ENCODE measurements around the gene ARVCF.

Gene ARVCF

DNA sequence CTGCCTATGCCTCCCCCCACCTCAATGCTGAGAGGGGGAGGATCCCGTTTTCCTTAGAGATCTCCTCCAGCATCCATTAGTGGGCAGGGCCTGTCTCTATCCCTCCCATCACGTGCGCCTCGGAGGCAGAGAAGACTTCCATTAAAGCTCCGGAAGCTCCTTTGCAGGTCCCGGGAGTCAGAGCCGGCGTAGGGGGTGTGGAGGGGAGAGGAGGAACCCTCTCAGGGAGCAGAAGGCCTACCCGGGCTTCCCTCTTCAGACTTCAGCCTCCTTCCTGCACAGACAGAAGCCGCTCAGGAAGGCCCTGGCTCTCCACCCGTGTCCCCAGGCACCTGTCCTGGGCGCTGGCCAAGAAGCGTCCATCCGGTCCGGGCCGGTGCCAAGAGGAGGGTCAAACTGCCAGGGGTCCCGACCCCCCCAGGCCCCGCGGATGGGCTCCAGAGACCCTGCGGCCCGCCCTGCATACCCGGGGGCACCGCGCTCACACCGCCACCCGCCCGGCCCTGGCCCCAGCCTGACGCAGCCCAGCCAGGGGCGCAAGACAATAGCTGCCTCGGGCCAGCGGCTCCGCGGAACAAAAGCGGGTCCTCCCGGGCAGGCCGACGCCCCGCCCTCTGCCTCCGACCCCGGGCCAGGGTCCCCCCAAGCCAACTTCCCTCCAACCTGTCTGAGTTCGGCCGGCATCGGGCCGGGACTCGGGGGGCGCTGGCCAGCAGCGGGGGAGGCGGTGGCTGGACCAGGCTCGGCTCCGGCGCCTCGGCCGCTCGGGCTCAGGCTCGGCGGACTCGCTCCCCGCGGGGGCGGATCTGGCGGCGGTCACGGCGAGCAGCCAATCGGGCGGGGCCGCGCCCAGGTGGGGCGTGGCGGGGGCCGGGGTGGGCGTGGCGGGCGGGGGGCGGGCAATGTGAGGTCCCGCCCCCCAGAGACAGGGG, 29.9 kb downstream of the ARVCF start:
- peak; percentile 76 for FAIRE-seq
- TF ChIP-seq POLR2AphosphoS5 (IDR thresholded peaks at IDR 0.05; ENCODE audit: low read depth, low read length) = no peak
- TF ChIP-seq TAF1 (IDR thresholded peaks at IDR 0.05; ENCODE audit: low read depth, low read length) = no peak
- no peak for TF ChIP-seq SPI1 (IDR thresholded peaks at IDR 0.05; ENCODE audit: low read depth, low read length)
- TF ChIP-seq POLR2A (IDR thresholded peaks at IDR 0.05; ENCODE audit: low read depth, low read length) = no peak
- no peak for TF ChIP-seq POU2F2 (IDR thresholded peaks at IDR 0.05; ENCODE audit: low read depth, low read length)
- TF ChIP-seq PAX5 (IDR thresholded peaks at IDR 0.05; ENCODE audit: insufficient read depth, low read length, severe bottlenecking) = no peak
- DNase-seq (ENCODE audit: insufficient read length, low spot score) = peak; percentile 100

DNA sequence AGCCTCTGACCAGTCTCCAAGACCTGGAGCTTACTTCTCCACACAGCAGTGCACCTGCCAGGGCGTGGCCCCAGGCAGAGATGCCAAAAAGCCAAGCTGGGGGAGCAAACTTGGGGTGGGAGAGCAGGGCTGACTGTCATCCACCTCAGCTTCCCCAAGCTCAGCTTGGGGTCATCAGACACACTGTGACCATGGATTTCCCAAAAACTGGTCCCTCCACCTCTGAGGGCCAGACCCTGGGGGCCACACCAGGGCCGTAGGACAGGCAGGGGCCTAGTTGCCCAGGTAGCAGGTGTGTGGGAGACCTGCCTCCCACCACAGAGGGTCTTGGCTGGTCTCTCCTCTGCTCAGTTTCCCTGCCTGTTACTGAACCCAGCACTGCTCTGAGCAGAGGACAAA, 30.6 kb downstream of the ARVCF start:
- TF ChIP-seq POU2F2 (IDR thresholded peaks at IDR 0.05; ENCODE audit: low read depth, low read length) (no peak), POLR2AphosphoS5 (IDR thresholded peaks at IDR 0.05; ENCODE audit: low read depth, low read length) (no peak), PAX5 (IDR thresholded peaks at IDR 0.05; ENCODE audit: insufficient read depth, low read length, severe bottlenecking) (no peak), TAF1 (IDR thresholded peaks at IDR 0.05; ENCODE audit: low read depth, low read length) (no peak), POLR2A (IDR thresholded peaks at IDR 0.05; ENCODE audit: low read depth, low read length) (no peak), SPI1 (IDR thresholded peaks at IDR 0.05; ENCODE audit: low read depth, low read length) (no peak)
- FAIRE-seq = no peak

DNA sequence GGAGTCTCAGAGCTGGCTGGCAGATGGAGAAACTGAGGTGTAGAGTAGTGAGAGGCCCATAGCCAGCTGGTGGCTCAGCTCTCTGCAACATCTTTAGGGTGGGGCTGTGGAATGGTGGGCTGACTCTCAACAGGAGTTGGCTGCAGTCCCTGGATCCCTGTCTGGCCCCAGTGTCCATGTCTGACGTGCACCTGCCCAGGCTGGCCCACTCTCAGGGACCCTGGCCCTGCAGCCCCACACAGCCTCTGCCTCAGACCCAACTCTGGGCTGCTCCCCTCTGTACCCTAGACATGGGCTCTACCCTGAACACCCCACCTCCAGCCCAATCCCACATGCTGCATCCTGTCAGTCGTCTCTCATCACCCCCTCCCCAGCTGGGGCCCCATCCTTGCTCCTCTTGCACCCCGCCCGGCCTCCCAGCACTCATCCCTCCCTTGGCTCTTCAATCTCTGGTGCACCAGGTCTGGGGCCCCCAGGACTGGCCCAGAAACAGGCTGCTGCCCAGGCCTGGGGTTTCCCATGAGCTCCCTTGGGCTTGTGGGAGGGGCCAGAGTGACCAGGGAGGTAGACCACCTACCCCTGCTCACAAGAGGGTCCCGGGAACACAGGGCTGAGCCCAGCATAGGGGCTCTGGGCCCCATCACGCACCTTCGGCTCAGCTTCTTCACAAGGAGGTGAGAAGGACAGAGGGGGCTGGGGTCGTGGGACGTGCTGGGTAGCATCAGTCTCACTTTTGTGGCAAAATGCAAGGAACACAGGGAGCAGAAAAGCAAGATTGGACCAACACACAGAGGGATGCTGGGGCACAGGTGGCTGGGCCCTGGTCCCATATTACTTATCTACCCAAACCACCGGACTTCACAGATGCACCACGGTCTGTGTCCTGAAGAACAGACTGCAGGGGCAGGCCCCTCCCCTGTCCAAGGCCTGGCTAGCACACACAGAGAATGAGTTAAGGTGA, 31.5 kb downstream of the ARVCF start:
- FAIRE-seq = no peak
- TF ChIP-seq TAF1 (IDR thresholded peaks at IDR 0.05; ENCODE audit: low read depth, low read length) (no peak), POU2F2 (IDR thresholded peaks at IDR 0.05; ENCODE audit: low read depth, low read length) (no peak), POLR2AphosphoS5 (IDR thresholded peaks at IDR 0.05; ENCODE audit: low read depth, low read length) (no peak), SPI1 (IDR thresholded peaks at IDR 0.05; ENCODE audit: low read depth, low read length) (no peak), PAX5 (IDR thresholded peaks at IDR 0.05; ENCODE audit: insufficient read depth, low read length, severe bottlenecking) (no peak), POLR2A (IDR thresholded peaks at IDR 0.05; ENCODE audit: low read depth, low read length) (no peak)
- no peak for DNase-seq (ENCODE audit: insufficient read length, low spot score)

More for the DNA sequence above, 30.6 kb downstream of the ARVCF start:
- DNase-seq (ENCODE audit: insufficient read length, low spot score) = no peak

DNA sequence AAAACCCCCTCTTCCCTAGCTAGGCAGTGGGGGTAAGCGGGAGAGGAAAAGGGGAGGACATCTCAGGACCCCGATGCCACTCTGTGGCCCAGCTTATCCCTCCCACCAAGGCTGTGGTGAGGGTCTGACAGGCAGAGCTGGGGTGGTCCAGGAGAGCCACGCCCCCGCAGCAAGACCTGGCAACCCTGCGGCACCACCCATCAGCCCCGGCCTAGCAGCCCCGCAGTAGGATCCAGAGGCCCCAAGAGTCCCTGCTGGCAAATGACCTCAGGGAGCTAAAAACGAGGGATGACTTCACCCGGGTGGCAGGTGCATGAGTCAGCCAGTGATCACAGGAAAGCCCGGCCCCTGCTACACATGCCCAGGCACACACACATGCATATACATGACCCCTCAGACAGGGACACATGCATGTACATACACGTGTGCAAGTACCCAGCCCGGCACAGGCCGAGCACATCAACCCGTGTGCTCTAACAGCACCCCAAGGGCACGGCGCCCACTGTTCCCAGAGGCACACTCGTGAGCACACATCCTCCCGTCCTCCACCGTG, 32.3 kb downstream of the ARVCF start:
- no peak for DNase-seq (ENCODE audit: insufficient read length, low spot score)
- no peak for TF ChIP-seq POU2F2 (IDR thresholded peaks at IDR 0.05; ENCODE audit: low read depth, low read length)
- no peak for TF ChIP-seq PAX5 (IDR thresholded peaks at IDR 0.05; ENCODE audit: insufficient read depth, low read length, severe bottlenecking)
- no peak for TF ChIP-seq POLR2A (IDR thresholded peaks at IDR 0.05; ENCODE audit: low read depth, low read length)
- no peak for TF ChIP-seq SPI1 (IDR thresholded peaks at IDR 0.05; ENCODE audit: low read depth, low read length)
- no peak for TF ChIP-seq TAF1 (IDR thresholded peaks at IDR 0.05; ENCODE audit: low read depth, low read length)
- TF ChIP-seq POLR2AphosphoS5 (IDR thresholded peaks at IDR 0.05; ENCODE audit: low read depth, low read length) = no peak
- peak; percentile 45 for FAIRE-seq

DNA sequence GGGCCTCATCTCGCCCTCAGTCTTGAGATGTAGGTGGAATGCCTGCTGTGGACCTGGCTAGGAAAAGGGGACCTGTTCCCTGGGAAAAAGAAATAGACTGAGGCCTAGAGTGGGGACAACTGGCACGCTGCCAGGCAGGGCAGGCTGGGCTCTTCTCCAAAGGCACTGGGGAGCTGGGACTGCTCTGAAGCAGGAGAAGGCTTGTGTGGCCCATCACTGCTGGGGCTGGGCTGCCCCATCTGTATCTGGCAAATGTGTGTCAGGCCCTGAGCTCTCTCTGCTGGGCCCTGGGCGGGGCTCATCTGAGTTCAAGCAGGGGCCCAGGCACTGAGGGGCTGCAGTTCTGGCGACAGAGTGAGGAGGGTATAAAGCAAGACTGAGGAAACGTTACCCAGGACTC, 32.9 kb downstream of the ARVCF start:
- TF ChIP-seq TAF1 (IDR thresholded peaks at IDR 0.05; ENCODE audit: low read depth, low read length) = no peak
- TF ChIP-seq POU2F2 (IDR thresholded peaks at IDR 0.05; ENCODE audit: low read depth, low read length) = no peak
- TF ChIP-seq POLR2AphosphoS5 (IDR thresholded peaks at IDR 0.05; ENCODE audit: low read depth, low read length) = no peak
- TF ChIP-seq PAX5 (IDR thresholded peaks at IDR 0.05; ENCODE audit: insufficient read depth, low read length, severe bottlenecking) = no peak
- FAIRE-seq (no peak), DNase-seq (ENCODE audit: insufficient read length, low spot score) (no peak)

DNA sequence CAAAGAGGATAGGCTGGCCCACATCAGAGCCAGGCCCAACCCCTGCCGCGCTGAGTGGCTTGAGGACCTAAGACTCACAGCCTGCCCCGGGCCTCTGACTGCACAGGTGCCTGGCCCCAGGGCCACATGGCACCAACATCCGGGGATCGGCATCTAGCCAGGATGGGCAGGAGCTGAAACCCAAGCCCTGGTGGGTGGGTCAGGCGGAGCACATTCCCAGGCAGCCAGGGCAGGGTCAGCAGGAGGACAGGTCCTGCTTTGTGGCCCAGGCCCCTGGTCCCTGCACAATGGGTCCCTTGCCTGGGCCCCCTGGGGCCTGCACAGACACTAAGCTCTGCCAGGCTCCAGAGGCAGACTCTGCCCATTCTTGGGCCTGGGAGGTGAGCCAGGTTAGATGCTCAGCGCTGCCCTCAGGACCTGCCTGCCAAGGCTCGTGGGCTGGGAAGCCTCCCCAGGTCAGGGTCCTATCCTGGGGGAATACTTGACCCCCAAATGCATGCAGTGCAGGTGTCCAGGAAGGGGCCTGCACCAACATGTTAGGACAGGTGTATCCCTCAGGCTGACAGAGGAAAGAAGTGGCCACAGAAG, 33.5 kb downstream of the ARVCF start:
- DNase-seq (ENCODE audit: insufficient read length, low spot score) (no peak), FAIRE-seq (no peak)
- TF ChIP-seq POLR2A (IDR thresholded peaks at IDR 0.05; ENCODE audit: low read depth, low read length) = no peak
- TF ChIP-seq POLR2AphosphoS5 (IDR thresholded peaks at IDR 0.05; ENCODE audit: low read depth, low read length) = no peak
- TF ChIP-seq SPI1 (IDR thresholded peaks at IDR 0.05; ENCODE audit: low read depth, low read length) = no peak
- TF ChIP-seq PAX5 (IDR thresholded peaks at IDR 0.05; ENCODE audit: insufficient read depth, low read length, severe bottlenecking) = no peak
- no peak for TF ChIP-seq TAF1 (IDR thresholded peaks at IDR 0.05; ENCODE audit: low read depth, low read length)
- no peak for TF ChIP-seq POU2F2 (IDR thresholded peaks at IDR 0.05; ENCODE audit: low read depth, low read length)

DNA sequence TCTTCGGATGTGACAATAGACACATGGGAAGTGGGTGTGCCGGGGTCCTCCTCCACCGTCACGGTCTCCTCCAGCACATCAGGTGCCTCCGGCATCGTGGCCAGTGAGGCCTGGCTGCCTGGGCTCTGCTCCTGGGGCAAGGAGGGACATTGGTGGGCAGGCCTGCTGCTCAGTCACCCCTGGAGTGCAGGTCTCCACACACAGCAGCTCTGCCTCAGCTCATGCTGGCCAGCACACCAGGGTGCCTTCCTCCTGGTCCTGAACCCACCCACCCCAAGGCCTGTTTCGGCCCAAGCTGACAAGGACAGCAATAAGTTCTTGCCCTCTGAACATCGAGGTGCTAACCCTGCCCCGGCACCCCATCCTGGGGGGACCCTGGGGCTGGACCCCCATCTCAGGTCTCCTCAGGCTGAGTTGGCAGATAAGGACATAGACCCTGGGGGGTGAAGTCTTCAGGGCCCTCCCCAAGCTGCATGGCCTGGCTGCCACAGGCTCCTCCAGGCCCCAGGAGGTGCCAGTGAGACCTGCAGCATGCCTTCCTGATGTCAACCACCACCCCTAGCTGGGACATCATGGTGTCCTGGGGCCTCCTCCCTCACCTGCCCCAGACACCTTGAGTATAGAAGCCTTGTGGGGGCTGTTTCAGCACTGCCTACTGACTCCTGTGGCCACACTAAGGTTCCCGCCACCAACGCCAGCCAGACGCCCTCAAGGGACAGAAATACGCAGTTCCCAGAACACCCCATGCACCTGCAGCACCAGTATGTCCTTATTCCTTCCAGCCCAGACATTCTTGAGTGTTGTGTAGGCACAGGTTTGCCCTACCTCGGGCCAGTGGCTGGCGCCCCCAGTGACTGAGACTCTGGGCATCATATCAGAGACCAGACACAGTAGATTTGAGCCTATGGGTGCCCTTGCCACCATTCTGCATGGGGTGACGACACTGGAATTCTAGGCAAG, 34.4 kb downstream of the ARVCF start:
- no peak for TF ChIP-seq POLR2AphosphoS5 (IDR thresholded peaks at IDR 0.05; ENCODE audit: low read depth, low read length)
- no peak for TF ChIP-seq PAX5 (IDR thresholded peaks at IDR 0.05; ENCODE audit: insufficient read depth, low read length, severe bottlenecking)
- no peak for TF ChIP-seq POU2F2 (IDR thresholded peaks at IDR 0.05; ENCODE audit: low read depth, low read length)
- TF ChIP-seq SPI1 (IDR thresholded peaks at IDR 0.05; ENCODE audit: low read depth, low read length) = no peak
- no peak for TF ChIP-seq POLR2A (IDR thresholded peaks at IDR 0.05; ENCODE audit: low read depth, low read length)
- TF ChIP-seq TAF1 (IDR thresholded peaks at IDR 0.05; ENCODE audit: low read depth, low read length) = no peak
- DNase-seq (ENCODE audit: insufficient read length, low spot score) = no peak
- no peak for FAIRE-seq
